ENCODE measurements around the gene MITF. TPM values are rescaled to one million over a fixed set of nuclear protein-coding genes. Genes with fewer than 3 reads are reported as not detected.

The MITF gene
- polyA plus RNA-seq, 1 of the 3 experiments (the other 2 are of a cell fraction) = 1.7 TPM

DNA sequence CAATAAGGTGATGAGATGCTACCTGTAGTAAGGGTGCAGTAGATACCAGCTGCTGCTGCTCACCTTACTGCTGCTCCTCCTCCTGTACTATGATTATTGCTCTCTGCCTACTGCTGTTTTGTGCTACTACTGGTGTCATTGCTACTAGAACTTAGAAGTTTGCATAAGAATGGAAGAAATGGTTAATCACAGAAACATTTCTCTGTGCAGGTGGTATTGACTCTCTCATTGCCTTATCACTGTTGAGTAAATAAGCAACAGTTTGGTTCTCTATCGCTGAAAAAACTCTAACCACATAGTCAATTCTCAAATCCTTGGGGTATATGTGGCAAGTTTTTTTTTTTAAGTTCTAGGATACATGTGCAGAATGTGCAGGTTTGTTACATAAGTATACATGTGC lies 16.5 kb downstream of the MITF start:
- no peaks in the 10 kb centered on the region for H3K36me3 ChIP-seq (replicated peaks in 1 of 2; ENCODE audit: control insufficient read depth in 1 of 2, insufficient read depth in 2 of 2, low read length in 1 of 2)
- H3F3A ChIP-seq (replicated peaks; ENCODE audit: insufficient read depth) = no peaks in the 10 kb centered on the region
- no peaks in the 10 kb centered on the region for H3K4me1 ChIP-seq (ENCODE audit: control insufficient read depth in 1 of 2, insufficient read depth in 2 of 2, low read depth in 1 of 2, low read length in 1 of 2)
- H2AFZ ChIP-seq (ENCODE audit: low read depth) = no peak overlapping the region
- H3K4me2 ChIP-seq = no peak overlapping the region
- H3K27ac ChIP-seq (ENCODE audit: low read depth in 2 of 2, low read length in 1 of 2) = no peak overlapping the region
- WGBS (ENCODE audit: low lambda C conversion rate) = 33% methylated on average over 1 of the region's 1 CpG
- H3K9me3 ChIP-seq = no peaks in the 10 kb centered on the region
- no peak overlapping the region for H3K9ac ChIP-seq
- H3K79me2 ChIP-seq (ENCODE audit: insufficient read depth) = no peaks in the 10 kb centered on the region
- no peak for TF ChIP-seq RXRA (IDR thresholded peaks at IDR 0.05; ENCODE audit: borderline replicate concordance, low read depth)
- TF ChIP-seq FOSL2 (IDR thresholded peaks at IDR 0.05; ENCODE audit: borderline replicate concordance, low read depth) = no peak
- TF ChIP-seq EZH2phosphoT487 (IDR thresholded peaks at IDR 0.05; ENCODE audit: borderline replicate concordance, low read depth) = no peak
- TF ChIP-seq POLR2AphosphoS5 (IDR thresholded peaks at IDR 0.05; ENCODE audit: low read depth, low read length) = no peak
- no peak for TF ChIP-seq GATA2 (CRISPR knock-in tag; IDR thresholded peaks at IDR 0.05)
- no peak for TF ChIP-seq RCOR1 (IDR thresholded peaks at IDR 0.05; ENCODE audit: low read length)
- TF ChIP-seq, protein P1, sequence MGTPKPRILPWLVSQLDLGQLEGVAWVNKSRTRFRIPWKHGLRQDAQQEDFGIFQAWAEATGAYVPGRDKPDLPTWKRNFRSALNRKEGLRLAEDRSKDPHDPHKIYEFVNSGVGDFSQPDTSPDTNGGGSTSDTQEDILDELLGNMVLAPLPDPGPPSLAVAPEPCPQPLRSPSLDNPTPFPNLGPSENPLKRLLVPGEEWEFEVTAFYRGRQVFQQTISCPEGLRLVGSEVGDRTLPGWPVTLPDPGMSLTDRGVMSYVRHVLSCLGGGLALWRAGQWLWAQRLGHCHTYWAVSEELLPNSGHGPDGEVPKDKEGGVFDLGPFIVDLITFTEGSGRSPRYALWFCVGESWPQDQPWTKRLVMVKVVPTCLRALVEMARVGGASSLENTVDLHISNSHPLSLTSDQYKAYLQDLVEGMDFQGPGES (IDR thresholded peaks at IDR 0.05; ENCODE audit: low read depth, low read length) = no peak
- no peak for TF ChIP-seq RAD21 (IDR thresholded peaks at IDR 0.05; ENCODE audit: low read length)
- no peak for TF ChIP-seq SMC3 (IDR thresholded peaks at IDR 0.05; ENCODE audit: low read depth, low read length)
- no peak for TF ChIP-seq ELF1 (IDR thresholded peaks at IDR 0.05)
- TF ChIP-seq FOXM1 (IDR thresholded peaks at IDR 0.05; ENCODE audit: low read depth) = no peak
- TF ChIP-seq, protein P2, sequence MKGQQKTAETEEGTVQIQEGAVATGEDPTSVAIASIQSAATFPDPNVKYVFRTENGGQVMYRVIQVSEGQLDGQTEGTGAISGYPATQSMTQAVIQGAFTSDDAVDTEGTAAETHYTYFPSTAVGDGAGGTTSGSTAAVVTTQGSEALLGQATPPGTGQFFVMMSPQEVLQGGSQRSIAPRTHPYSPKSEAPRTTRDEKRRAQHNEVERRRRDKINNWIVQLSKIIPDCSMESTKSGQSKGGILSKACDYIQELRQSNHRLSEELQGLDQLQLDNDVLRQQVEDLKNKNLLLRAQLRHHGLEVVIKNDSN (IDR thresholded peaks at IDR 0.05; ENCODE audit: borderline replicate concordance, low read depth) = no peak
- TF ChIP-seq JUND (IDR thresholded peaks at IDR 0.05) = no peak
- no peak overlapping the region for H3K4me3 ChIP-seq (ENCODE audit: low read depth in 2 of 2, low read length in 1 of 2)
- H4K20me1 ChIP-seq (ENCODE audit: insufficient read depth) = no peaks in the 10 kb centered on the region
- H3K27me3 ChIP-seq (ENCODE audit: insufficient read depth) = no peaks in the 10 kb centered on the region
- no peaks in the 10 kb centered on the region for H3K9me2 ChIP-seq
- ChIA-PET POLR2A (no interaction called here), CTCF (no interaction called here)
- no peak for DNase-seq

DNA sequence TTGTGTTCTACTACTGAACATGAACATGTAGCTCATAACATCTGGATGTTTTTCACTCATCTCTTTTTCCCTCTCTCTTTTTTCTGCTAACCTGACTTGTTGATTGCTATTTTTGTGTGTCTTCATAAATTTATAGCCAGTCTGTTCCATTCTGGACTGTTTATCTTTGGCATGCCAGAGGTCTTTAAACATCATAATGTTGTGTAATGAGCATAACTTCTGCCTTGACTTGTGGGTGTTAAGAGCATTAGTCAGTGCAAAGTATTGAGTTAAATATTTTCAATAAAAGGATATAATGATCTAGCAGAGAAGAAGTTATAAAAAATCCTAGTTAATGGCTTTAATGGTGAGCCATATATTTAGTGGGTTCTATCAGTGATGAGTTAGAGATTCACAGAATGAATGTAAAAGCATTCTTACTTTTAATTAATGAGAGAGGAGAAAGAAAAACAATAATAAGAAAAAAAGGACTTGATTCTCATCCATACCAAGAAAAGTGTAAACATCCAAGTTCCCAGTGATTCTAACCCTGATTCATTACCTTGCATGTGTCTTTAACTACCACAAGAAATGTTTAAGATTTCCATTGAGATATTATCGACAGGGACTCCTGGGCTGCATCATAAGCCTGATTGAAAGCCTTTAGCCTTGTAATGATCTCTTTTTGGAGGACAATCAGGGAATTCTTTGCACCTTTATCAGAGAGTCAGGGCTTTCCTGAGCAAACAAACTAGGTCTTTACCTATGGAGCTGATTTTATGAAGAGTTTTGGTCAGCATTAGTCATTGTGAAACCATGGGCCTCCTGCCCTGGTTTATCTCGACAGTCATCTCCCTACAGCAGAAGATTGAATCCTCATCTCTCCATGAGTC lies 22.9 kb downstream of the MITF start:
- WGBS (ENCODE audit: low lambda C conversion rate) = 29% methylated on average over 2 of the region's 2 CpGs
- no peak overlapping the region for H3K4me3 ChIP-seq (ENCODE audit: low read depth in 2 of 2, low read length in 1 of 2)
- DNase-seq = no peak
- no peak for TF ChIP-seq SMC3 (IDR thresholded peaks at IDR 0.05; ENCODE audit: low read depth, low read length)
- no peak for TF ChIP-seq FOXJ3 (CRISPR knock-in tag; IDR thresholded peaks at IDR 0.05)
- peak in 1 of 2 experiments; percentile 45; a peak in 1 of 4 replicates for TF ChIP-seq EP300 (IDR thresholded peaks at IDR 0.05; ENCODE audit: borderline replicate concordance in 1 of 2, low read depth in 1 of 2, low read length in 1 of 2)
- TF ChIP-seq, protein P3, sequence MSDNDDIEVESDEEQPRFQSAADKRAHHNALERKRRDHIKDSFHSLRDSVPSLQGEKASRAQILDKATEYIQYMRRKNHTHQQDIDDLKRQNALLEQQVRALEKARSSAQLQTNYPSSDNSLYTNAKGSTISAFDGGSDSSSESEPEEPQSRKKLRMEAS (IDR thresholded peaks at IDR 0.05; ENCODE audit: low read depth) = 0 out of 2 replicates have a peak, but pooled peaks have one; percentile 22
- no peak for TF ChIP-seq ELF1 (IDR thresholded peaks at IDR 0.05)
- TF ChIP-seq MXI1 (IDR thresholded peaks at IDR 0.05; ENCODE audit: low read depth, low read length) = no peak
- TF ChIP-seq RXRA (IDR thresholded peaks at IDR 0.05; ENCODE audit: borderline replicate concordance, low read depth) = peak; percentile 54; the same call in 1 of the 2 replicates
- TF ChIP-seq, protein P1 (IDR thresholded peaks at IDR 0.05; ENCODE audit: low read depth, low read length) = no peak
- no peak for TF ChIP-seq POLR2AphosphoS5 (IDR thresholded peaks at IDR 0.05; ENCODE audit: low read depth, low read length)
- TF ChIP-seq, protein P4, sequence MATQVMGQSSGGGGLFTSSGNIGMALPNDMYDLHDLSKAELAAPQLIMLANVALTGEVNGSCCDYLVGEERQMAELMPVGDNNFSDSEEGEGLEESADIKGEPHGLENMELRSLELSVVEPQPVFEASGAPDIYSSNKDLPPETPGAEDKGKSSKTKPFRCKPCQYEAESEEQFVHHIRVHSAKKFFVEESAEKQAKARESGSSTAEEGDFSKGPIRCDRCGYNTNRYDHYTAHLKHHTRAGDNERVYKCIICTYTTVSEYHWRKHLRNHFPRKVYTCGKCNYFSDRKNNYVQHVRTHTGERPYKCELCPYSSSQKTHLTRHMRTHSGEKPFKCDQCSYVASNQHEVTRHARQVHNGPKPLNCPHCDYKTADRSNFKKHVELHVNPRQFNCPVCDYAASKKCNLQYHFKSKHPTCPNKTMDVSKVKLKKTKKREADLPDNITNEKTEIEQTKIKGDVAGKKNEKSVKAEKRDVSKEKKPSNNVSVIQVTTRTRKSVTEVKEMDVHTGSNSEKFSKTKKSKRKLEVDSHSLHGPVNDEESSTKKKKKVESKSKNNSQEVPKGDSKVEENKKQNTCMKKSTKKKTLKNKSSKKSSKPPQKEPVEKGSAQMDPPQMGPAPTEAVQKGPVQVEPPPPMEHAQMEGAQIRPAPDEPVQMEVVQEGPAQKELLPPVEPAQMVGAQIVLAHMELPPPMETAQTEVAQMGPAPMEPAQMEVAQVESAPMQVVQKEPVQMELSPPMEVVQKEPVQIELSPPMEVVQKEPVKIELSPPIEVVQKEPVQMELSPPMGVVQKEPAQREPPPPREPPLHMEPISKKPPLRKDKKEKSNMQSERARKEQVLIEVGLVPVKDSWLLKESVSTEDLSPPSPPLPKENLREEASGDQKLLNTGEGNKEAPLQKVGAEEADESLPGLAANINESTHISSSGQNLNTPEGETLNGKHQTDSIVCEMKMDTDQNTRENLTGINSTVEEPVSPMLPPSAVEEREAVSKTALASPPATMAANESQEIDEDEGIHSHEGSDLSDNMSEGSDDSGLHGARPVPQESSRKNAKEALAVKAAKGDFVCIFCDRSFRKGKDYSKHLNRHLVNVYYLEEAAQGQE (IDR thresholded peaks at IDR 0.05; ENCODE audit: low read depth, low read length) = no peak
- TF ChIP-seq FOSL2 (IDR thresholded peaks at IDR 0.05; ENCODE audit: borderline replicate concordance, low read depth) = peak; percentile 61; the same call in 1 of the 2 replicates
- no peak for TF ChIP-seq RAD21 (IDR thresholded peaks at IDR 0.05; ENCODE audit: low read length)

More for the DNA sequence above, 22.9 kb downstream of the MITF start:
- ChIA-PET POLR2A (no interaction called here), CTCF (interaction anchor here (1.4 to 1.5 kb wide), 2 partner anchors 14 to 71 kb away, joined by 3 read pairs; no protein-coding TSS in a partner anchor)
- Histone ChIP-seq H3K4me2 (peak overlapping the region; percentile 67), H4K20me1 (ENCODE audit: insufficient read depth) (no peaks in the 10 kb centered on the region), H3K9me3 (no peaks in the 10 kb centered on the region), H3K27me3 (ENCODE audit: insufficient read depth) (no peaks in the 10 kb centered on the region), H3K9me2 (no peaks in the 10 kb centered on the region), H3K9ac (no peak overlapping the region), H3F3A (replicated peaks; ENCODE audit: insufficient read depth) (peaks cover 18% of the 10 kb centered on the region), H3K27ac (ENCODE audit: low read depth in 2 of 2, low read length in 1 of 2) (peak overlapping the region in 1 of 2 experiments; percentile 56; a peak in 2 of 4 replicates), H3K36me3 (replicated peaks in 1 of 2; ENCODE audit: control insufficient read depth in 1 of 2, insufficient read depth in 2 of 2, low read length in 1 of 2) (no peaks in the 10 kb centered on the region), H3K4me1 (ENCODE audit: control insufficient read depth in 1 of 2, insufficient read depth in 2 of 2, low read depth in 1 of 2, low read length in 1 of 2) (peaks cover 3 to 17% of the 10 kb centered on the region in 2 experiments; a peak in 3 of 4 replicates), H2AFZ (ENCODE audit: low read depth) (no peak overlapping the region), H3K79me2 (ENCODE audit: insufficient read depth) (no peaks in the 10 kb centered on the region)
